CD14-positive monocyte (primary cell): ENCODE results near the gene GNAZ. TPM values are rescaled to one million over a fixed set of nuclear protein-coding genes. Genes with fewer than 3 reads are reported as not detected.

ENCODE experiments used
- DNase-seq, 3 donors: peaks; one replicate each; pipeline ENCODE4 v3.0.0-alpha.2; 2011 to 2022
- H2AFZ ChIP-seq: 2 replicates; pipeline ENCODE4 v1.6.0; 2012; ENCODE audit warnings: mild to moderate bottlenecking, low read depth, low read length, inconsistent platforms; ENCODE audit not compliant: insufficient read depth, poor library complexity, severe bottlenecking
- H3K27ac ChIP-seq, 2 donors: 1 replicate in 1 of 2; 2 replicates in 1 of 2; pipeline ENCODE4 v1.5.1; 2012 to 2013; ENCODE audit warnings: low read length in 2 of 2, control low read depth in 1 of 2, inconsistent platforms in 1 of 2, low read depth in 1 of 2, mild to moderate bottlenecking in 1 of 2
- H3K27me3 ChIP-seq, 2 donors: one replicate each; pipeline versions ENCODE4 v1.6.0 to v1.6.1; 2011 to 2013; ENCODE audit warnings: low read length in 2 of 2; ENCODE audit not compliant: control insufficient read depth in 2 of 2, insufficient read depth in 2 of 2
- H3K36me3 ChIP-seq, 2 donors: replicated peaks in 1 of 2; 1 replicate in 1 of 2; 2 replicates in 1 of 2; pipeline versions ENCODE4 v1.5.1 to v1.6.1; 2012 to 2013; ENCODE audit warnings: low read length in 2 of 2, control low read depth in 1 of 2, inconsistent platforms in 1 of 2, mild to moderate bottlenecking in 1 of 2; ENCODE audit not compliant: insufficient read depth in 2 of 2, control insufficient read depth in 1 of 2
- H3K4me1 ChIP-seq, 2 donors: 1 replicate in 1 of 2; 2 replicates in 1 of 2; pipeline versions ENCODE4 v1.5.1 to v1.6.1; 2012 to 2013; ENCODE audit warnings: low read length in 2 of 2, control low read depth in 1 of 2, inconsistent platforms in 1 of 2, mild to moderate bottlenecking in 1 of 2, moderate library complexity in 1 of 2; ENCODE audit not compliant: insufficient read depth in 2 of 2, control insufficient read depth in 1 of 2
- H3K4me2 ChIP-seq: replicated peaks from 2 replicates; pipeline ENCODE3; 2012; ENCODE audit warnings: low read length, moderate library complexity, mild to moderate bottlenecking; ENCODE audit not compliant: poor library complexity, severe bottlenecking; ENCODE audit errors: extremely low read depth
- H3K4me3 ChIP-seq, 3 experiments: fragments of 200-600 bp in 1 of 3; sonication (generic) in 1 of 3; replicated peaks in 1 of 3; 1 replicate in 2 of 3; 2 replicates in 1 of 3; pipeline ENCODE4 v1.5.1; 2011 to 2013; ENCODE audit warnings: low read length in 3 of 3, mild to moderate bottlenecking in 3 of 3, control low read depth in 2 of 3, low read depth in 2 of 3, inconsistent platforms in 1 of 3, moderate library complexity in 1 of 3
- H3K79me2 ChIP-seq: 2 replicates; pipeline ENCODE4 v1.6.0; 2012; ENCODE audit warnings: mild to moderate bottlenecking, control low read depth, inconsistent platforms, low read length, moderate library complexity; ENCODE audit not compliant: insufficient read depth
- H3K9ac ChIP-seq: 2 replicates; pipeline ENCODE4 v1.6.0; 2017; ENCODE audit warnings: low read length, mild to moderate bottlenecking; ENCODE audit not compliant: insufficient read depth, poor library complexity, severe bottlenecking
- H3K9me3 ChIP-seq, 2 donors: replicated peaks in 1 of 2; 1 replicate in 1 of 2; 2 replicates in 1 of 2; pipeline versions ENCODE4 v1.5.1 to v1.6.1; 2012 to 2013; ENCODE audit warnings: low read length in 2 of 2, control low read depth in 1 of 2; ENCODE audit not compliant: control insufficient read depth in 1 of 2, insufficient read depth in 1 of 2
- H4K20me1 ChIP-seq: 2 replicates; pipeline ENCODE4 v1.6.0; 2012; ENCODE audit warnings: mild to moderate bottlenecking, low read length, control low read depth, moderate library complexity; ENCODE audit not compliant: insufficient read depth
- H3K27ac Mint-ChIP-seq, 7 donors: one replicate each; pipeline ENCODE4 v1.8.0; 2020; ENCODE audit warnings: mild to moderate bottlenecking in 7 of 7, mixed read lengths in 7 of 7, moderate library complexity in 6 of 7, inconsistent platforms in 2 of 7
- H3K27me3 Mint-ChIP-seq, 3 donors: one replicate each; pipeline ENCODE4 v1.8.0; 2021 to 2022; ENCODE audit warnings: low read depth in 3 of 3, mild to moderate bottlenecking in 3 of 3, mixed read lengths in 3 of 3, moderate library complexity in 3 of 3, inconsistent platforms in 1 of 3
- H3K36me3 Mint-ChIP-seq, 2 donors: one replicate each; pipeline ENCODE4 v1.8.0; 2020; ENCODE audit warnings: mixed read lengths in 2 of 2, inconsistent platforms in 1 of 2, mild to moderate bottlenecking in 1 of 2
- H3K4me1 Mint-ChIP-seq: one replicate; pipeline ENCODE4 v1.8.0; 2020; ENCODE audit warnings: mild to moderate bottlenecking, mixed read lengths
- H3K4me3 Mint-ChIP-seq, 2 donors: one replicate each; pipeline ENCODE4 v1.8.0; 2020; ENCODE audit warnings: mild to moderate bottlenecking in 2 of 2, mixed read lengths in 2 of 2, moderate library complexity in 1 of 2
- H3K9me3 Mint-ChIP-seq, 7 donors: one replicate each; pipeline ENCODE4 v1.8.0; 2020 to 2022; ENCODE audit warnings: mixed read lengths in 7 of 7, mild to moderate bottlenecking in 6 of 7, moderate library complexity in 6 of 7, inconsistent platforms in 2 of 7
- CTCF ChIP-seq: fragments of 200-600 bp; IDR thresholded peaks from one replicate; pipeline ENCODE4 v1.8.0; 2022; ENCODE audit warnings: antibody characterized with exemption, mild to moderate bottlenecking
- WGBS: methylation state at CpG from one replicate; pipeline ENCODE4 v1.1.5; 2013; ENCODE audit warnings: missing lambda C conversion rate; ENCODE audit not compliant: insufficient coverage; 5-methylcytosine and 5-hydroxymethylcytosine counted together
- intact Hi-C, 2 donors: fragments of 100-400 bp; cut with micrococcal nuclease; formaldehyde crosslinking; loops; one replicate each; pipeline versions ENCODE4 v1.15.0 to v1.15.1; 2023
- polyA plus RNA-seq, 3 donors: library from polyadenylated mRNA; depleted of rRNA in 1 of 3; unstranded in 2 of 3; stranded (reverse) in 1 of 3; fragments of 300-500 nt in 2 of 3; fragments of >200 nt in 1 of 3; fragmentation: Illumina TruSeq in 2 of 3; gene quantifications; 1 replicate in 2 of 3; 2 replicates in 1 of 3; pipeline ENCODE4 v1.2.3, GENCODE V29; 2012 to 2021

GNAZ gene
- polyA plus RNA-seq, 3 donors, result 0.04 to 0.05 TPM; not detected in 1

DNA sequence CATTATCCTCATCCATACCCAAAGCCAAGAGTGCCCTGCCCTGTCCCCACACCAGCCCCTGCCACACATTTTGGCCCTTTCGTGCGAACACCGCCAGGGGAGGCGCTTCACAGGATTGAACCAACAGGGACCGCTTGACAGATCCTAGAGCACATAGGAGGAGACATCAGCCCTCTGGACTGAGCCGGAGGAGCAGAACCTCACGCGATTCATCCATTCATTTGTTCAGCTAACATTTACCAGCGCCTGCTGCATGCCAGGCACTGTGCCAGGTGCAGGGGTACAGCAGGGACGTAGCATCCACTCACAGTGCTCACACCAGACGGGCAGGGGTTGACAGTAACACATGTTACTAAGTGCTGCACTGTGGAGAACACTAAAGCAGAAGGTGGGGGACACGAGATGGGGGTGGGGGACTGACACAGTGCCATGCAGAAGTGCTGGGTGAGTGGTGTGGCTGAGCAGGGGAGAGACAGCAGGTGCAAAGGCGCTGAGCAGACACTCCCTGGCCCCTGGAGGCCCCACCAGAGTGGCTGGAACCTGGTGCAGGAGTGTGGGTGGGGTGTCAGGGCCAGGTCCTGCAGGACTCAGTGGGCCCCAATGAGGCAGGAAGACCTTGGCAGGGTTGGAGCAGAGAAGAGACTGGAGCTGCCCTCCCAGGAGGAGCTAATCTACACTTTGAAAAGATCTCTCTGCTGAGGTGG, 3.4 kb downstream of the GNAZ start:
- Histone ChIP-seq H3K27me3 (peaks cover 14 to 36% of the 10 kb centered on the region in 2 donors), H3K27ac (no peak overlapping the region), H3K4me1 (peaks cover 14 to 18% of the 10 kb centered on the region in 2 donors), H3K9ac (no peak overlapping the region), H4K20me1 (no peaks in the 10 kb centered on the region), H2AFZ (no peak overlapping the region), H3K36me3 (no peaks in the 10 kb centered on the region), H3K4me2 (no peak overlapping the region), H3K9me3 (peaks cover 0 to 3% of the 10 kb centered on the region in 2 donors), H3K79me2 (no peaks in the 10 kb centered on the region), H3K4me3 (no peak overlapping the region)
- 96% methylated on average over 11 of the region's 13 CpGs for WGBS
- Mint-ChIP-seq H3K27ac (peak overlapping the region in 1 of 7 donors; percentile 69), H3K4me3 (no peak overlapping the region), H3K36me3 (peaks cover 0 to 3% of the 10 kb centered on the region in 2 donors), H3K27me3 (peaks cover 31 to 43% (median 33%) of the 10 kb centered on the region in 3 donors), H3K9me3 (peaks cover 0 to 6% (median 4%) of the 10 kb centered on the region in 7 donors), H3K4me1 (peaks cover 8% of the 10 kb centered on the region)
- no peak for DNase-seq
- TF ChIP-seq CTCF, result no peak
- intact Hi-C loops, result no loop called here

DNA sequence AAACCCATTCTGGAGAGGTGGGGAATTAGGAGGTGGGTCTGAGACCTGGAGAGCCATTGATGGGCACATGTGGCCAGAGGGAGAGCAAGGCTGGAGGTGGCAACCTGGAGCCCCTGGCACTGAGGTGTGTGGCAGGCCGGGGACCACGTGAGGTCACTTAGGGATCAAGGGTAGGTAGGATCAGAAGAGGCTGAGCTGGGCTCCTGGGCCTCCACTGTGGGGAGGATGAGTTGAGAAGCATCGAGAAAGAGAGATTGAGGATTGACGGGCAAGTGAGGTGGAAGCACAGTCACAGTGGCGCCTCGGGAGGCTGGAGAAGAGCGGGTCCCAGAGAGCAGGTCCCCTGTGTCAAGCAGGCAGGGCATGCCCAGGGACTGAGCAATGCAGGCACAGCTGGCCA, 4.1 kb downstream of the GNAZ start:
- 88% methylated on average over 7 of the region's 7 CpGs for WGBS
- no peak overlapping the region for H3K4me3 ChIP-seq
- no peaks in the 10 kb centered on the region for H3K79me2 ChIP-seq
- H2AFZ ChIP-seq, result no peak overlapping the region
- H3K4me3 Mint-ChIP-seq, result peak overlapping the region in 1 of 2 donors; percentile 10
- peaks cover 23 to 36% (median 25%) of the 10 kb centered on the region in 3 donors for H3K27me3 Mint-ChIP-seq
- peaks cover 0 to 3% of the 10 kb centered on the region in 2 donors for H3K9me3 ChIP-seq
- no peaks in the 10 kb centered on the region for H3K36me3 ChIP-seq
- H3K9me3 Mint-ChIP-seq, result peaks cover 0 to 6% (median 4%) of the 10 kb centered on the region in 7 donors
- H3K27ac Mint-ChIP-seq, result no peak overlapping the region
- no peak overlapping the region for H3K27ac ChIP-seq
- H3K36me3 Mint-ChIP-seq, result peaks cover 0 to 3% of the 10 kb centered on the region in 2 donors
- no peak for TF ChIP-seq CTCF
- H3K4me2 ChIP-seq, result no peak overlapping the region
- H3K9ac ChIP-seq, result no peak overlapping the region
- DNase-seq, result no peak
- peaks cover 7% of the 10 kb centered on the region for H3K4me1 Mint-ChIP-seq
- H3K27me3 ChIP-seq, result peaks cover 11 to 28% of the 10 kb centered on the region in 2 donors
- no peaks in the 10 kb centered on the region for H4K20me1 ChIP-seq
- H3K4me1 ChIP-seq, result peaks cover 12 to 15% of the 10 kb centered on the region in 2 donors
- intact Hi-C loops, result no loop called here
